Anterior cingulate cortex (tissue), 58 donors: ENCODE results near the gene CORO2B.
A peak's percentile ranks its signal among the peaks of the same experiment; 100 is the strongest.

Experiments
- DNase-seq, 58 donors: peaks; one replicate each; lab custom pipeline; 2025; lab: John Stamatoyannopoulos, UW

The CORO2B gene

GRCh38 chr15:68567345-68567744 is 11.4 kb upstream of the CORO2B start:
- no peak for DNase-seq

GRCh38 chr15:68570974-68571373 is 7.8 kb upstream of the CORO2B start:
- no peak for DNase-seq

- DNase-seq, result no peak
These were observed 7.2 kb upstream of the CORO2B start for GRCh38 chr15:68571582-68571981.

GRCh38 chr15:68572309-68572708 is 6.5 kb upstream of the CORO2B start:
- no peak for DNase-seq

- DNase-seq, result no peak
These were observed 5.9 kb upstream of the CORO2B start for GRCh38 chr15:68572921-68573320.

GRCh38 chr15:68574046-68574445 is 4.7 kb upstream of the CORO2B start:
- no peak for DNase-seq

GRCh38 chr15:68574629-68575028 is 4.2 kb upstream of the CORO2B start:
- DNase-seq, result no peak

GRCh38 chr15:68576235-68576892 is 2.4 kb upstream of the CORO2B start:
- peak in 1 of 58 donors; percentile 16 for DNase-seq

GRCh38 chr15:68578175-68578979 is 416 bp upstream of the CORO2B start:
- peak in 52 of 58 donors; percentile 40 to 85 (median 74) for DNase-seq

GRCh38 chr15:68580026-68580882 is 1.5 kb downstream of the CORO2B start:
- peak in 4 of 58 donors; percentile 42 to 57 (median 48) for DNase-seq

GRCh38 chr15:68580883-68581155 is 2.0 kb downstream of the CORO2B start:
- DNase-seq, result no peak

- no peak for DNase-seq
These were observed 2.9 kb downstream of the CORO2B start for GRCh38 chr15:68581725-68582124.

GRCh38 chr15:68582236-68582635 is 3.4 kb downstream of the CORO2B start:
- no peak for DNase-seq

GRCh38 chr15:68582864-68583263 is 4.1 kb downstream of the CORO2B start:
- no peak for DNase-seq

- DNase-seq, result no peak
These were observed 4.5 kb downstream of the CORO2B start for GRCh38 chr15:68583321-68583720.

GRCh38 chr15:68583936-68584755 is 5.4 kb downstream of the CORO2B start:
- peak in 2 of 58 donors; percentile 30 to 60 for DNase-seq

GRCh38 chr15:68584756-68585573 is 6.2 kb downstream of the CORO2B start:
- DNase-seq, result peak in 7 of 58 donors; percentile 3 to 62 (median 42)

GRCh38 chr15:68585574-68586273 is 6.9 kb downstream of the CORO2B start:
- DNase-seq, result peak in 23 of 58 donors; percentile 26 to 75 (median 49)
